K562 (cell line): Measurements from ENCODE around the gene TSGA10. TPM values are rescaled to one million over a fixed set of nuclear protein-coding genes. Genes with fewer than 3 reads are reported as not detected.
A peak's percentile ranks its signal among the peaks of the same experiment; 100 is the strongest.

Experiments
- ATAC-seq: fragments of 200-7000 bp; cut with Tn5 transposase; 3 replicates; pipeline ENCODE4 v1.9.1; 2020; ENCODE audit warnings: moderate library complexity
- BruUV-seq: library from RNA; stranded (reverse); fragments of 400-500 nt; replicated peaks from 2 replicates; lab custom pipeline; 2021; lab: Mats Ljungman, UMichigan
- CTCF ChIA-PET: fragments of 300-600 bp; formaldehyde crosslinking; extraction: SDS; loops from one replicate; lab custom pipeline; 2021; ENCODE audit warnings: low intra/inter-chr PET ratio; lab: Yijun Ruan, JAX
- POLR2A ChIA-PET: fragments of 300-600, 350-650 bp; sonication (Branson Sonifier 250); formaldehyde crosslinking; extraction: SDS; loops from one replicate; lab custom pipeline; 2021; ENCODE audit warnings: antibody characterized with exemption, inconsistent platforms; lab: Yijun Ruan, JAX
- DNase-seq, 4 experiments: peaks; one replicate each; pipeline versions ENCODE4 v3.0.0 to v3.0.0-alpha.2; 2011 to 2018; ENCODE audit warnings: low spot score in 3 of 4, mixed read lengths in 3 of 4; ENCODE audit errors: extremely low read depth in 1 of 4
- FAIRE-seq: peaks from 2 replicates; lab custom pipeline; 2011; peaks lifted over from hg19 to GRCh38; lab: Jason Lieb, UNC
- H2AFZ ChIP-seq: 2 replicates; pipeline ENCODE4 v1.6.0; 2011; ENCODE audit warnings: low read depth, low read length, control low read depth, inconsistent platforms
- H3K27ac ChIP-seq: fragments of 200-600 bp; 3 replicates; pipeline ENCODE4 v1.8.0; 2011; ENCODE audit warnings: low read depth, mild to moderate bottlenecking, control low read depth, inconsistent platforms, low read length, moderate library complexity, mixed read lengths; ENCODE audit errors: extremely low read depth
- H3K27me3 ChIP-seq, 2 experiments: fragments of 300-600 bp in 1 of 2; 2 replicates in 1 of 2; 3 replicates in 1 of 2; pipeline versions ENCODE4 v1.6.0 to v1.8.0; 2011; ENCODE audit warnings: inconsistent platforms in 2 of 2, low read length in 2 of 2, mild to moderate bottlenecking in 1 of 2, mixed read lengths in 1 of 2, moderate library complexity in 1 of 2; ENCODE audit not compliant: control insufficient read depth in 2 of 2, insufficient read depth in 2 of 2
- H3K36me3 ChIP-seq: fragments of 300-600 bp; 3 replicates; pipeline ENCODE4 v1.8.0; 2011; ENCODE audit warnings: mild to moderate bottlenecking, low read length, inconsistent platforms; ENCODE audit not compliant: control insufficient read depth, insufficient read depth
- H3K4me1 ChIP-seq, 2 experiments: fragments of 200-600 bp in 1 of 2; replicated peaks in 1 of 2; 2 replicates in 1 of 2; 3 replicates in 1 of 2; pipeline versions ENCODE4 v1.5.1 to v1.8.0; 2011; ENCODE audit warnings: inconsistent platforms in 2 of 2, low read length in 2 of 2, mild to moderate bottlenecking in 1 of 2, mixed read lengths in 1 of 2, moderate library complexity in 1 of 2; ENCODE audit not compliant: control insufficient read depth in 2 of 2, insufficient read depth in 2 of 2
- H3K4me2 ChIP-seq: 2 replicates; pipeline ENCODE4 v1.6.1; 2011; ENCODE audit warnings: low read length, control low read depth, inconsistent platforms, mixed read lengths; ENCODE audit not compliant: insufficient read depth
- H3K4me3 ChIP-seq: fragments of 200-600 bp; sonication (generic), shearing (Covaris generic); 2 replicates; pipeline ENCODE4 v1.5.1; 2016; ENCODE audit warnings: control low read depth, inconsistent platforms
- H3K79me2 ChIP-seq: fragments of 200-600 bp; 3 replicates; pipeline ENCODE4 v1.8.0; 2011; ENCODE audit warnings: low read length, inconsistent platforms; ENCODE audit not compliant: control insufficient read depth, insufficient read depth
- H3K9ac ChIP-seq, 2 experiments: 2 replicates each; pipeline versions ENCODE4 v1.6.0 to v1.6.1; 2011; ENCODE audit warnings: low read depth in 2 of 2, low read length in 2 of 2, control low read depth in 1 of 2, inconsistent platforms in 1 of 2, mild to moderate bottlenecking in 1 of 2, mixed read lengths in 1 of 2; ENCODE audit not compliant: insufficient read depth in 1 of 2
- H3K9me1 ChIP-seq: one replicate; pipeline ENCODE4 v1.6.0; 2011; ENCODE audit warnings: inconsistent platforms, mild to moderate bottlenecking, low read length, moderate library complexity; ENCODE audit not compliant: control insufficient read depth, insufficient read depth
- H3K9me3 ChIP-seq: replicated peaks from 2 replicates; pipeline ENCODE4 v1.5.1; 2011; ENCODE audit warnings: low read depth, low read length, inconsistent platforms; ENCODE audit not compliant: control insufficient read depth, insufficient read depth
- H4K20me1 ChIP-seq: replicated peaks from 2 replicates; pipeline ENCODE4 v1.6.1; 2011; ENCODE audit warnings: low read length, inconsistent platforms, mixed read lengths; ENCODE audit not compliant: control insufficient read depth, insufficient read depth
- CTCF ChIP-seq, 3 experiments: IDR thresholded peaks in 2 of 3; conservative IDR thresholded peaks in 1 of 3; 2 replicates each; pipeline ENCODE4 v1.5.1; 2011 to 2012; ENCODE audit warnings: low read length in 3 of 3, mild to moderate bottlenecking in 3 of 3, control low read depth in 2 of 3, improper control_type of control experiment in 1 of 3, inconsistent platforms in 1 of 3, low read depth in 1 of 3, mixed read lengths in 1 of 3, moderate library complexity in 1 of 3; ENCODE audit not compliant: insufficient read depth in 2 of 3
- FOXP4 ChIP-seq: sonication (generic); formaldehyde crosslinking; IDR thresholded peaks from 2 replicates; pipeline ENCODE4 v1.8.0; 2022; ENCODE audit warnings: mild to moderate bottlenecking, missing genetic modification reagents, borderline replicate concordance
- MYNN ChIP-seq, 2 experiments: sonication (generic); formaldehyde crosslinking in 1 of 2; IDR thresholded peaks; 2 replicates each; pipeline versions ENCODE4 v1.5.0 to v1.6.1; 2016 to 2020; ENCODE audit warnings: antibody characterized with exemption in 1 of 2, missing genetic modification reagents in 1 of 2
- NCOA2 ChIP-seq, 2 experiments: fragments of 450-650 bp; IDR thresholded peaks; 2 replicates each; pipeline ENCODE4 v1.6.1; 2018; ENCODE audit warnings: mild to moderate bottlenecking in 2 of 2, moderate library complexity in 1 of 2; ENCODE audit not compliant: partially characterized antibody in 2 of 2
- ZNF316 ChIP-seq: fragments of 450-650 bp; IDR thresholded peaks from 2 replicates; pipeline ENCODE4 v1.6.1; 2016
- ZNF384 ChIP-seq: IDR thresholded peaks from 2 replicates; pipeline ENCODE4 v1.6.1; 2012; ENCODE audit warnings: low read depth, low read length, improper control_type of control experiment
- WGBS: fragments of 100-300 bp; shearing (Covaris generic); methylation state at CpG from one replicate; pipeline ENCODE4 v1.1.6; 2016; ENCODE audit warnings: low coverage, mixed read lengths; ENCODE audit not compliant: insufficient coverage; ENCODE audit errors: missing lambda C conversion rate; 5-methylcytosine and 5-hydroxymethylcytosine counted together
- in situ Hi-C: fragments of 300-500 bp; cut with MboI; formaldehyde crosslinking; loops from 4 replicates; pipeline ENCODE4 v1.15.0; 2018; ENCODE audit warnings: inconsistent platforms, mixed read lengths
- intact Hi-C: fragments of 100-400 bp; cut with micrococcal nuclease; formaldehyde crosslinking; loops from 2 replicates; pipeline ENCODE4 v1.14.2; 2022
- polyA plus RNA-seq, 8 experiments: library from polyadenylated mRNA; depleted of rRNA in 4 of 8; stranded (reverse) in 5 of 8; unstranded in 3 of 8; fragments of >200 nt; fragmentation: Nextera tagmentation in 2 of 8; fragmentation: Illumina TruSeq in 1 of 8; extraction: Ambion mirVana in 2 of 8; extraction: Trizol in 1 of 8; gene quantifications; 2 replicates each; pipeline versions ENCODE4 v1.2.1 to v1.2.3, GENCODE V29; 2011 to 2014; ENCODE audit warnings: inconsistent platforms in 1 of 8, missing spikeins in 1 of 8
- total RNA-seq, 7 experiments: library from RNA; depleted of rRNA in 6 of 7; stranded (reverse); fragments of >200 nt in 6 of 7; fragmentation: Illumina TruSeq in 2 of 7; extraction: Trizol in 2 of 7; gene quantifications; 2 replicates each; pipeline versions ENCODE4 v1.2.1 to v1.2.3, GENCODE V29; 2011 to 2021; ENCODE audit warnings: low replicate concordance in 1 of 7

The TSGA10 gene
- total and polyA plus RNA-seq, 9 of the 15 experiments (the other 6 are each of a cell fraction or from before 2014, with no cell fraction given), result 2.1 to 11.3 (median 3.2) TPM

GRCh38 chr2:99086385-99086784 is 68.4 kb downstream of the TSGA10 start:
- no peak overlapping the region for H3K9ac ChIP-seq
- no peak for DNase-seq
- BruUV-seq, result no TSS peak
- ATAC-seq, result no peak
- H3K36me3 ChIP-seq, result no peaks in the 10 kb centered on the region
- H3K27ac ChIP-seq, result no peak overlapping the region
- intact Hi-C loops, result loop anchor here (5.0 to 10.0 kb wide), 3 partner anchors 91 to 468 kb away; partner anchors contain the start of gene REV1
- no peak overlapping the region for H3K4me2 ChIP-seq
- POLR2A ChIA-PET, result no interaction called here
- 0% methylated on average over 1 of the region's 1 CpG for WGBS
- no peaks in the 10 kb centered on the region for H3K9me3 ChIP-seq
- H4K20me1 ChIP-seq, result no peaks in the 10 kb centered on the region
- H3K27me3 ChIP-seq, result peaks cover 0 to 5% of the 10 kb centered on the region in 2 experiments; a peak in 1 of 5 replicates
- CTCF ChIA-PET, result interaction anchor here (1.0 to 1.4 kb wide), 2 partner anchors 467 to 472 kb away, joined by 3 to 4 read pairs; no protein-coding TSS in a partner anchor
- no peak overlapping the region for H2AFZ ChIP-seq
- H3K9me1 ChIP-seq, result no peaks in the 10 kb centered on the region
- no peak for TF ChIP-seq MYNN (IDR thresholded peaks at IDR 0.05)
- no peak for TF ChIP-seq MYNN (CRISPR knock-in tag; IDR thresholded peaks at IDR 0.05)
- TF ChIP-seq ZNF316, result peak; percentile 79
- TF ChIP-seq, all 486 proteins: peak for 1
- in situ Hi-C loops, result no loop called here
- FAIRE-seq, result no peak
- H3K79me2 ChIP-seq, result no peaks in the 10 kb centered on the region
- no peaks in the 10 kb centered on the region for H3K4me1 ChIP-seq
- H3K4me3 ChIP-seq, result no peak overlapping the region

- H4K20me1 ChIP-seq, result no peaks in the 10 kb centered on the region
- 13% methylated on average over 2 of the region's 2 CpGs for WGBS
These were observed 69.3 kb downstream of the TSGA10 start for GRCh38 chr2:99085421-99085820.

More at GRCh38 chr2:99085421-99085820, 69.3 kb downstream of the TSGA10 start:
- FAIRE-seq, result no peak
- in situ Hi-C loops (no loop called here), intact Hi-C loops (loop anchor here (5.0 to 10.0 kb wide), 3 partner anchors 92 to 469 kb away; partner anchors contain the start of gene REV1)
- Histone ChIP-seq H3K4me3 (no peak overlapping the region), H3K4me2 (no peak overlapping the region), H3K36me3 (no peaks in the 10 kb centered on the region), H3K9me1 (no peaks in the 10 kb centered on the region), H2AFZ (no peak overlapping the region), H3K27ac (no peak overlapping the region), H3K4me1 (no peaks in the 10 kb centered on the region), H3K79me2 (no peaks in the 10 kb centered on the region), H3K9me3 (no peaks in the 10 kb centered on the region), H3K9ac (no peak overlapping the region), H3K27me3 (peaks cover 0 to 5% of the 10 kb centered on the region in 2 experiments; a peak in 1 of 5 replicates)
- POLR2A ChIA-PET, result no interaction called here
- peak in 1 of 4 experiments; percentile 33 for DNase-seq
- CTCF ChIA-PET, result interaction anchor here (0.7 to 1.4 kb wide), 4 partner anchors 93 to 1176 kb away, joined by 3 to 4 read pairs (median 3); no protein-coding TSS in a partner anchor
- TF ChIP-seq NCOA2 (IDR thresholded peaks at IDR 0.05; ENCODE audit: partially characterized antibody in 2 of 2) (no peak), CTCF (IDR thresholded peaks at IDR 0.05 in 2 of 3, conservative IDR thresholded peaks at IDR 0.05 in 1 of 3; ENCODE audit: insufficient read depth in 2 of 3, low read depth in 1 of 3, low read length in 3 of 3) (peak in 2 of 3 experiments; percentile 31 to 39; a peak in 4 of 6 replicates), ZNF384 (peak; percentile 90), FOXP4 (CRISPR knock-in tag) (no peak)
- peak; percentile 66; the same call in 2 of the 3 replicates for ATAC-seq
- BruUV-seq, result no TSS peak
